ENCODE data around the gene ALDH1L2.

The ALDH1L2 gene

DNA sequence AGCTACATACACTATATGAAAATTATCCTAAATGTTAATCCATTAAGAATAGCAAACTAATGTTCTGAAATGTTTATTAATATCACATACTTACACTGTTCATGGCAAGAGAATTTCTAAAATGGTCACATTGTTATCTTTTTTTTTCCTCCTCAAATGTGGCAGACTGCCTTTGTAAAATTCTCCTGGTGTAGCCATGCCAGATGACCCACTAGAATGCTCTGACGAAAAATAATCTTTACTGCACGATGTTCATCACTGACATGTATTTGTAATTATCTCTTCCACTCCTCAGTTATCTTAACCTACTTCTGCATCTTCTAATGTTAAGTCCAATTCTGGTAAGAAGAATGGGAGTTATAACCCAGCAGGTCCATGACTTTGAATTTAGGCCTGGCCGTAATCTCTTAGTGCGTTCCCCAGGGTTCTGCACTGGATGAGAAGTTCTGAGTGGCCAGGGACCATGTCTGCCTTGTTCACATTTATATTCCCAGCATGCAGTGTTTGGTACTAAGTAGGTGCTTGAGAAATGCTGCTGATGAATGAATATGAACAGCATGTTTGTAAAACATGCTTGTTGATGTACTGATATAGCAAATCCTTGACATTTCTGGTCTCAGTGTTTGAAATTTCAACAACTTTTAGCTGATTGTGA lies 51.4 kb downstream of the ALDH1L2 start:
- DNase-seq (ENCODE audit: low spot score) = no peak

DNA sequence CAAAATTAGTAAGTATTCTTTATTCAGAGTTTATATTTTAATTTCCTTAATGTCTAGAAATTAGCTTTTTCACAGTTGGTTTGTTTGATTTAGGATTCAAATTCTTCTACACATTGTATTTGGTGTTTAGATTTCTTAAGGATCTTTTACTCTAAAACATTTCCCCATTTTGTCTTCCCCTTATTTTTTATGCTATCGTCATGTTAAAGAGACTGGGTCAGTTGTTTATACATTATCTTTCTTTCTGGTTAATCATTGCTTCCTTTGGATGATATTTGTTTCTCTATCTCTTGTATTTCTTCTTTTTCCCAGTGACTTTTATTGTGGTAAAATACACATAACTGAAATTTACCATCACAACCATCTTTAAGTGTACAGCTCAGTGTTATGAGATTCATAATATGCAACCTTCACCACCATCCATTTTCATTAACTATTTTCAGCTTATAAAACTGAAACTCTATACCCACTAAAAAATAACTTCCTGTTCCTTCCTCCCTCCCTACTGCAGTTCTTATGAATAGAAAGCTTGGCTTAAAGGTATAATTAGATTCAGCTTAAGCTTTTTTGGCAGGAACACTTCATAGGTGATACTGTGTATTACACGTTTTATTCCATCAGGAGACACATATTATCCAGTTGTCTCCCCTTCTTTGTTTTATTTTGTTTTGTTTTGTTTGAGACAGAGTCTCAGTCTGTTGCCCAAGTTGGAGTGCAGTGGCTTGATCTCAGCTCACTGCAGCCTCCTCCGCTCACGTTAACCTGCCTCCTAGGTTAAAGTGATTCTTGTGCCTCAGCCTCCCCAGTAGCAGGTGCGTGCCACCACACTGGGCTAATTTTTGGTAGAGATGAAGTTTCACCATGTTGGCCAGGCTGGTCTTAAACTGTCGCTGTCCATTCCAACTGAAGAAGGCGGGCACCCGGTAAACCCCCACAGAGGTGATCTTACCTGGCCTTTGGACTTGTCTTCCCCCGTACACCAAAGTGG lies 53.1 kb downstream of the ALDH1L2 start:
- no peak for DNase-seq (ENCODE audit: low spot score)

DNA sequence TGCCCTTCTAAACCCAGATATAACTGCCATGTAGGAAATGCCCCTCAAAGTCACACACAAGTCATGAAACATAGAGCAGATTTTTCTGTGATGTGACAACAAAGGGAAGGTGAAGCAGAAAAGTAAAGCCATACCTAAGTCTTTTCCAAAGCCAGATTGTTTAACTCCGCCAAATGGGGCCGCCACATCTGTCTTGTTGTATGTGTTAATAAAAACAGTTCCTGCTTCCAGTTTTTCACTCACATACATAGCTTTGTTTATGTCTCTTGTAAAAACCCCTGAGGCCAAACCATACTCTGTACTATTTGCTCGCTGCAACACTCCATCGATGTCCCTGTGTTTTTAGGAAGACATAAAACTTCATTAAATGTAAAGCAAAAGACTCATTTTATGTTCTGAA lies 57.8 kb downstream of the ALDH1L2 start:
- no peak for DNase-seq (ENCODE audit: low spot score)

DNA sequence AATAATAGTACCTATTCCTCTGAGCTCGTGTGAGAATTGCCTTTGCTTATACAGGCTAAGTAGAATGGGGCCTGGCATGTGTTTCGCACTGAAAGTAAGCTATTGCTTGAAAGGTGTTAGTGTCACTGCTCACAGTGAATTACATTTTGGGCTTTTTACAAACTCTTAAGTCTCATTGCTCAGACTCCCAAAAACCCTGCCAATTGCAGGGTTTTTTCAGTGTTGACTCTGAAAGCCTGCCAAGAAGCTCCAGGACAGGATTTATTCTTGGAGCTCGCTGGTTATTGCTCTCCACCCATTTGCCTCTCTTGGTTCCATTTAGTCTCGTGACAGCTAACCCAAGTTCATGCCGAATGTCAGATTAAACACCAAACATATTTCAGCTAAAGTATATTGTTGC lies 58.4 kb downstream of the ALDH1L2 start:
- DNase-seq (ENCODE audit: low spot score) = no peak

DNA sequence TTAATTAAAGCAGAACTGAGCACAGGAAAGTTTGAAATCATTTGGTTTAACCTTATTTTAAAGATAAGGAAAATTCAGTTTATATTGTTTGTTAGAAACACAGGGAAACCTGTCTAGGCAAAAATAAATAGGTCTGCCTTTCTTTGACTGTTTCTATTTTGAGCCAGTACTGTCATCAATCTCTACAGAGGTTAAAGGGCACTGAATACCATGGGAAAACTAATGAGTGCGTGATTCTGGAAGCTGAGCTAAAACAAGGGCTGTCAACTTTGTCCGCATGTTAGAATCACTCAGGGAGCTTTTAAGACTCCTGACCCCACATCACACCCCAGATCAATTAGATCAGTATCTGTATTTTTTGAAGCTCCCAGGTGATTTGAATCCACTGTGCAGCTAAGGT lies 59.3 kb downstream of the ALDH1L2 start:
- DNase-seq (ENCODE audit: low spot score) = no peak

DNA sequence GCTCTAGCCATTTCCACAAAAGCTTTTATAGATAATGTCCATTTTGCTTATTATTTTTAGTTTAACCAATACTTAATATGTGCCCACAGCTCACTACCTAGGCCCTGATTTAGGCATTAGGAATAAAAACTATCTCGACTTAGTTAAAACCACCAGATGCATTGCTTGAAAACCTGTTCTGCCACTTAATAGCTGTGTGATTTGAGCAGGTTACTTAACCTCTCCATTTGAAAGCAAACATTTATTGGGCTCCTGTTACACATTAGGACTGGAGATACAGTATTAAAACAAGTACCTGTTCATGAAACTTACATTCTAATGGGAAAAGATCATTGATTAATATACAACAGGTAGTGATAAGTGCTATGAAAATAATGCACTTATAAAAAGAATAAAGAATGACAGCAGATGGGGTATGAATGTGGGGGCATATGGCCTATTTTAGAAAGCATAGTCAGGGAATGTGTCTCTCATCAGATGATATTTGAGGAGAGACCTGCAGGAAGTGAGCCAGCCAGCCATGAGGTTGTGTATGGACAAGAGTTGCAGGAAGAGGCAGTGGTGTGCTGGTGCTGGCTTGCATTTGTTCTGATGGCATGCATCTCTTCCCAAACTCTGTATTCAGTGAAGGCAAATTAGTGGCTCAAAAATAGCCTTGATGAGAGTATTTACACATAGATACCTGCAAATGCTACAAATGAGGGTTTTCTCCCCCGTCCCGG lies 63.9 kb downstream of the ALDH1L2 start:
- DNase-seq (ENCODE audit: low spot score) = no peak

DNA sequence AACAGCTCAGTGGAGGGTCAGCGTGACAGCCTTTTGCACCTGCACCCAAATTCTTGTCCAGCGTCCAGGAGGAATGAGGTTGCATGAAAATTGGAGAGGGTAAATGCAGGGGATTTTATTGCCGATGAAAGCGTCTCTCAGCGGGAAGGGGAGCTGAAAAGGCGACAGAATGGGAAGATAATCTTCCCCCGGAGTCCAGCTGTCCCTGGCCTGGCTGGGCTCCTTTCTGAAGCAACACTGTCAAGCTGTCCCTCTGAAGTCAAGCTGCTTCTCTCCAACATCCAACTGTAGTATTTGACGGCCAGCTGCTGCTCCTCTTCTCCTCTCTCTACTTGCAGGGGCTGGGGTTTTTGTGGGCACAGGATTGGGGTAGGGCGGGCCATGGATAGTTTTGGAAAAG lies 65.5 kb downstream of the ALDH1L2 start:
- DNase-seq (ENCODE audit: low spot score) = no peak

DNA sequence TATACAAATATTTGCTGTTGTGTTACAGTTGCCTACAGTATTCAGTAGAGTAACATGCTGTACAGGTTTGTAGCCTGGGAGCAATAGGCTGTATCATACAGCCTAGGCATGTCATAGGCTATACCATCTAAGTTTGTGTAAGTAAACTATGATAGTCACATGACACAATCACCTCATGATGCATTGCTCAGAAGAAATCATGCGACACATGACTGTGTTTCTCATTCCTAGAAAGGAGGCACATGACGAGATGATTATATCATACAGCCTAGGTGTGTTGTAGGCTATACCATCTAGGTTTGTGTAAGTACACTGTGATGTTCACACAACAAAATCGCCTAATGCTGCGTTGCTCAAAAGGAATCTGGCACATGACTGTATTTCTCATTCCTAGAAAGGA lies 66.2 kb downstream of the ALDH1L2 start:
- no peak for DNase-seq (ENCODE audit: low spot score)

DNA sequence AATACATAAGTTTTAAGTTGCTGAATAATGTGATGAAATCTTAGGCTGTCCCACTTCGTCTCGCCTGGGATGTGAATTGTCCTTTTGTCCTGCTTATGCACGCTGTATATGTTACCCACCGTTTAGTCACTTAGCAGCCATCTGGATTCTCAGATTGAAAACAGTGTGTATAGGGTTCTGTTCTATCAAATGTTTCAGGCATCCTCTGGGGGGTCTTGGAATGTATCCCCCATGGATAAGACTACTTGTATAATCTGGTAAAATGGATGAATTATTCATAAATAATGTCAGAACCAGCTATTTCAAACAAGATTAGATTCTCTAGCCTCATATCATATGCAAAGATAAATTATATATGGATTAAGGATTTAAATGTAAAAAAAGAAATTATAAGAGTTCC lies 68.7 kb downstream of the ALDH1L2 start:
- no peak for DNase-seq (ENCODE audit: low spot score)

DNA sequence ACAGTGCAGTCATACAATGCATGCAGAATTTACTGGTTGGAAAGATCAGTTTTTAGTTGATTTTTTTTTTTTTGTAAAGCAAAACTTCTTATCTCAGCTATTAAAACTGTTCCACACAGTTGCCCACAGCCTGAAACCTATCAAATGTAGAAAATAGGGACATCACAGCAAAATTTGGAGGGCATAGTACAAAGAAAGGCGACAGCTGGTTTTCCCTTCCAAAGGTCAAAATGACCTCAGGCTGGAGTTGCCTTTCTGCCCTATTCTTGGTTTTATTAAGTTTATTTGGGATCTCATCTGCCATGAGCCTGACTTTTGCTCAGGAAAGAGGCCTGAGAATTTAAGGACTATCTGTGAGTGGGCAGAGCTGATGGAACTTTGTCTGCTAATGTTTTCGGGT lies 69.7 kb downstream of the ALDH1L2 start:
- peak; percentile 9 for DNase-seq (ENCODE audit: low spot score)

DNA sequence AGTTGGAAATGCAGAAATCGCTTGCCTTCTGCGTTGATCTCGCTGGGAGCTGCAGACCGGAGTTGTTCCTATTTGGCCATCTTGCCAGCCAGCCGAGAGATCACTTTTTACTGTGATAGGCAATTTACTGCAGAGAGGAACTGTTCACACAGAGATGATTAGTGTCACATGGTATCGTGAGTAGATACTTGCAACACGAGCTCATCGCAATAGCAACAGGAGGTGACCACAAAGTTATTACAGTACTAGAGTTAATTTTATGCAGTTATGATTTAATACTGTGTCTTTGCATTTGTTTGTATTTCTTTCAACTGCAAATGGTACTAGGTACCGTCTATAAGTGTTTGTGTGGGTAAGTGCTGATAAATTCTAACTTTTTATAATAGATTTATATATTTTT lies 70.4 kb downstream of the ALDH1L2 start:
- no peak for DNase-seq (ENCODE audit: low spot score)

DNA sequence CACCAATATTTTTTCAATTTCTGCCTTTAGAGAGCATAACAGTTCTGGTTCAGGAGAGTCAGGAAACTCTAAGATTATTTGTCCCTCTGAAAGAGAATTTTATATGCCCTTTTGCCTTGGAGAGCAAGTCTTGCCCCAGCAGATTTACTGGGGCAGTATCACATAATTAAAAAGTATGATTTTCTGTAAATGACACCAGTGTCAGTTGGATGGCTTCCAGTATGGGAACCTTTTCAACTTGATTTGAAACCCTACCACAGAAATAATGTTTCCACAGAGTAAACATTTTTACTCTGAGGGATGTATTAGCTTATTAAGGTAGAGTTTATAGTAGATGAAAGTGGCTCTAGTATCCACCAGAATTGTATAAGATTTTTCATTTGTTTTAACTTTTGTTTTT lies 82.8 kb downstream of the ALDH1L2 start:
- no peak for DNase-seq (ENCODE audit: low spot score)

DNA sequence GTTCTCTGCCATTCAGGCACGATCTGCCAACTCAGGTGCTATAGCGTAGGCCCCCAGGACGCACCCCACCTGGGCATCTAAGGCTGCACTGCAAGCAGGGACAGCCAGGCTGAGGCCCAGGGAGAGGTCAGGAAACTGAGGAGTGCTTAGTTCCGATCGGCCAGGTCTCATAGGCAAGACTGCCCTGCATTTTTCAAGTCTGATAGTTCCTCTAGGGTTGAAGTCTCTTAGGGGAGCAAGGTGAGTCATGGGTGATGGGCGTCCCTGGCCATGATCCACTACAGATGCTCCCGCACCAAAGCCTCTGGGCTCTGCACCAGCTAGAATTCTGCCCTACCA lies 84.9 kb downstream of the ALDH1L2 start:
- DNase-seq (ENCODE audit: low spot score) = no peak

DNA sequence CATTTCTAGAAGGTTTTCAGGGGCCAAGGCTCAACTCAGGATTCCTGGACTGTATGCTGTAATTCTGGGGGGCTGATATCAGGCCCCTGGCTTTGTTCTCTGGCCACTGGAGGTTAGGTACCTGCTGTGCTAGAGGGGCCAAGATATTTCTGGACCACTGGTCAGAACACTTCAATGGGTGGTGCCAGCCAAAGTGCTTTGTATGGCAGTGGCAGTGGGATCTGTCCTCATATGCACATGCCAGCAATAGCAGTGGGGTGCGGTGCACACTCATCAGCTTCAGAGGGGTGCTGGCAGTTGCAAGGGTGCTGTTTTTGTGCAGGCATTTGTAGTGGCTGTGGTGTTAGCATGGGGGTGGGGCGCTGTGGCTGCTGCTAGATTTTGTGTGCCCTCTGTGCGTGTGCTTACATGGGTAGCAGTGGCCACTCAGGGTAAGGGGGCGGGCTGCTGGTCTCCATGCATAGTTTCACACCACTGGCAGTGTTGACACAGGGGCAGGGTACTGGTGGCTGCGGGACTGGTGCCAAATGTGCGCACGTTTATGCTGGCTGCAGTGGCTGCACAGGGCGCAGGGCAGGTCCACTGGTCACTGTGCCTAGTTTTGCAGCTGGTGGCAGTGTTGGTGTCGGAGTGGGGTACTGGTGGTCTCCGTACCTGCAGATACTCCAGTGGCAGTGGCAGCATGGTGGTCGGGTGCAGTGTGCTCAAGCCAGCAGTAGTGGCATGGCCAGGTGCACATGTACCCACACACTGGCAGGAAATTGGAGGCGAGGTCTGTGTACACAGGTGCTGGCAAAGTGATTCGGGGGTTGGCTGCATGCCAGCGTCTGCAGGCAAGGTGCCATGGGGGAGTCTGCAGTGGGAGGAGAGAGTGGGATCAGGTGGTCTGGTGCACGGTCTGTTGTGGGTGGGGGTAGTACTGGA lies 85.6 kb downstream of the ALDH1L2 start:
- DNase-seq (ENCODE audit: low spot score) = no peak

DNA sequence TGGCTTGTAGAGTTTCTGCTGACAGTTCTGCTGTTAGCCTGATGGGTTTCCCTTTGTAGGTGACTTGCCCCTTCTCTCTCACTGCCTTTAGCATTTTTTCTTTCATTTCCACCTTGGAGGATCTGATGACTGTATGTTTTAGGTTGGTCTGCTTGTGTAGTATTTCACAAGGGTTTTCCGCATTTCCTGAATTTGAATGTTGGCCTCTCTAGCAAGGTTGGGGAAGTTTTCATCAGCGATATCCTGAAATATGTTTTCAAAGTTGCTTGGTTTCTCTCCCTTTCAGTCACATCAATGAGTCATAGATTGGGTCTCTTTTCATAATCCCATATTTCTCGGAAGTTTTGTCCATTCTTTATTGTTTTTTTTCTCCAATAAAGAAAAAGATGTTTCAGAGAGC lies 86.7 kb downstream of the ALDH1L2 start:
- no peak for DNase-seq (ENCODE audit: low spot score)

DNA sequence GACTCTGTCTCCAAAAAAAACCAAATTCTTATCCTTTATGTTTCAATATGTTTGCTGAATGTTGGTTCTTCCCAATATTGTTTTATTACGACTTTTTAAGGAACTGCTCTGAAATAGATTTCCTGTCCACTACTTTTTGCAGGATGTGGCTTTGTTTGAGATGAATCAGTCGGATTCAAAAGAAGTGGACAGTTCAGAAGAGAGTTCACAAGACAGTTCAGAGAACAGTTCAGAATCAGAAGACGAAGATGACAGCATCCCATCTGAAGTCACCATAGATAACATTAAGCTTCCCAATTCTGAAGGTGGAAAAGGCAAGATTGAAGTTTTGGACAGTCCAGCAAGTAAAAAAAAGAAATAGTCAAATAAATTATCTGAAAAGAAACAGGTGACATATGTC lies 89.9 kb downstream of the ALDH1L2 start:
- no peak for DNase-seq (ENCODE audit: low spot score)

DNA sequence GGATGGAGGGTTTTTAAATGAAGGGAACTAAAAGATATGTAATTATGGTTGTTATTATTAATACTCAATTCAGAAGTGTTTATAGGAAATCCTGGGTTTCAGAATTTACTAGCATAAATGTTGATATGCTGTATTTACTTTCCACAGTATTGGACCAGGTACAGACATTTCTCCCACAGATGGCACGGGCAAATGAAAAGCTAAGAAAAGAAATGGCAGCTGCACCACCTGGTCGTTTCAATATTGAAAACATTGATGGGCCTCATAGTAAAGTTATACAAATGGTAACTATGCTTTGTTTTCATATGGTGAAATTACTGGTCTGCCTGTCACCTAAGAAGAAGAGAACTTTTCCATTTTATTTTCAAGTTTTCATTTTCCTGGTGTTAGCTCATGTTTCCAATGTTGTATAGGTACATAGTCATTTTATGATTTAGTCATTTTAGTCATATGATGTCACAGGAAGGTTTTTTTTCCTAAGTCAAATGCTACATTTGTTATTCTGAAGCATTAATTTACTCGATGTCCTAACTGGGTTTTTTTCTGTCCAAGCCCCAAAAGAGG lies 92.6 kb downstream of the ALDH1L2 start:
- no peak for DNase-seq (ENCODE audit: low spot score)

DNA sequence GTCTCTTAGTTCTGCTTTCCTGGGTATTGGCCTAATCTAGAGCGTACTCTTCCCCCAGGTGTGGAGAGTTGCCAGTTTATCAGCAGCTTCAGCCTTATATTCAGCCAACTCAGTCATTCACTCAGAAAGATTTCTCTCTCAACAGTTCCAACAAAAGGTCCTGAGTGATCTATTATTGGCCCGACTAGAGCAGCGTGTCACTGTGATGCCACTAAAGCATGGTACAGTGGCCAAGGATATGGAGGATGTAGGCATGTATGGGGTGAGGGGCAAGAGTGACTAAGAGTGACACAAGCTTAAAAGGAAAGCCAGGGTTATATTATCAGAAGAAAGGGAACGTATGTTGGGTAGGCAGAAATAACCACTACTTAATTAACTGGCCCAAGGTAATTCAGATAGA lies 93.3 kb downstream of the ALDH1L2 start:
- DNase-seq (ENCODE audit: low spot score) = no peak

DNA sequence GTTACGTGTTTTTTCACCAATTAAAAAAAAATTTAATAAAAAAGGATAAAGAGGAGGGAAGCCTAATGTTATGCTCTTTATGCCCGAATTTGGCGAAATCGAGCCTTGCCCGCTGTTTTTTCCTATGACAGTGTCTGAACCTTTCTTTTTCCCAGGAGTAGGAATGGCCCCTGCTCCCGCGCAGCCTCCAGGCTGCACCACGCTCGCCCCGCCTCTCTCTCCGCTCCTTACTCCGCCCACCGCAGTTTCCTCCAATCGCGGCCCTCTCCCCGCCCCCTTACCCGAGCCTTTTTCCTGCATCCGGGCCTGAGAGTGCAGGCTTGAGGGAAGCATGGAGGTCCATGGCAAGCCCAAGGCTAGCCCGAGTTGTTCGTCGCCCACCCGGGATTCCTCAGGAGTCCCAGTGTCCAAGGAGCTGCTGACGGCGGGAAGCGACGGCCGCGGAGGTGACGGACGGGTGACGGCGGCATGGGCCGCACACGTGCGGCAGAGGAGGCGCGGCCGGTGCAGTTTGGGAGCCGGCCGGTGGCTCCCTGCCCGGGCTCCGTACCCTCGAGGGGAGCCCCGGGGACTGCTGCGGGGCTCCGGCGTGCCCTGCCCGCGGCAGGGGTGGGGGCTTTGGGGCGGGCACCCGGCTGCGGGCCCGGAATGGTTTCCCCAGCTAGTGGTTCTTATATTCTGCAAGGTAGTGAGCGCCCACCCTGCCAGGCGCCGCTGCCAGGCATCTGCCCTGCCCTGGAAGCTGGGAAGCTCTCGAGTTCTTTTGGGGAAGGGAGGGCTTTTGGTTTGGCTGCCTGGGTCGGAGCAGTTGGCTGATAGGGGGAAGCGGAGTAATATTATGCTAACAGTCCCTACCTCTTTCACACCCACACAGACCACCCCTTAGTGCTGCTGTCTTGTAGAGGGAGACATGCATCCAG lies 98.0 kb downstream of the ALDH1L2 start, which contains the start of gene NOPCHAP1:
NOPCHAP1 (plus strand) TSS at position 295 of the 920 bp plus-strand sequence; CDS start at position 332, 37 bp downstream.
- DNase-seq (ENCODE audit: low spot score) = peak; percentile 94

DNA sequence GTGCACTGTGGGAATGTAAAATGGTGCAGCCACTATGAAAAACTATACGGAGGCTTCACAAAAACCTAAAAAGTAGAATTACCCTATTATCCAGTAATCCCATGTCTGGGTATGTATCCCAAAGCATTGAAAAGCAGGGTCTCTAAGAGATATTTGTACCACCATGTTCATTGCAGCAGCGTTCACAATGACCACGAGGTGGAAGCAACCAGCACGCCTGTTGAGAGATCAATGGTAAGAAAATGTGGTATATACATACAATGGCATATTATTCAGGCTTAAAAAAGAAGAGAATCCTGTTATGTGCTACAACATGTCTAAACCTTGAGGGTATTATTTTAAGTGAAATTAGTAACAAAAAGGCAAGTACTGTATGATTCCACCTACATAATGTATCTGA lies 99.1 kb downstream of the ALDH1L2 start:
- peak; percentile 42 for DNase-seq (ENCODE audit: low spot score)
